SU-DHL-6 (cell line): ENCODE measurements around the gene CAMSAP3.

Source experiments
- CTCF ChIP-seq: fragments of 200-600 bp; sonication (generic); IDR thresholded peaks from one replicate; pipeline ENCODE4 v1.5.1; 2017; ENCODE audit warnings: antibody characterized with exemption, mild to moderate bottlenecking, low read length, moderate library complexity; ENCODE audit not compliant: insufficient read depth, poor library complexity, severe bottlenecking
- EZH2phosphoT487 ChIP-seq: fragments of 200-600 bp; sonication (generic), shearing (Covaris generic); conservative IDR thresholded peaks from 2 replicates; pipeline ENCODE4 v1.6.1; 2018; ENCODE audit warnings: mild to moderate bottlenecking, antibody characterized with exemption, low read length, moderate library complexity, mixed read lengths

GRCh38 chr19:7611541-7612279, 16.0 kb downstream of the CAMSAP3 start:
- TF ChIP-seq EZH2phosphoT487: no peak
- TF ChIP-seq CTCF: no peak
